Keratinocyte (primary cell): Measurements from ENCODE around the gene CDON. TPM values are rescaled to one million over a fixed set of nuclear protein-coding genes. Genes with fewer than 3 reads are reported as not detected.

ENCODE experiments used
- DNase-seq: peaks from one replicate; pipeline ENCODE4 v3.0.0-alpha.2; 2011; ENCODE audit warnings: low read depth, missing footprints, low spot score
- FAIRE-seq: peaks from 2 replicates; lab custom pipeline; 2011; peaks lifted over from hg19 to GRCh38; lab: Jason Lieb, UNC
- H2AFZ ChIP-seq: 2 replicates; pipeline ENCODE4 v1.6.0; 2012; ENCODE audit warnings: low read length, control low read depth, inconsistent platforms; ENCODE audit not compliant: control insufficient read depth
- H3K27ac ChIP-seq: 2 replicates; pipeline ENCODE4 v1.5.1; 2011; ENCODE audit warnings: low read length; ENCODE audit not compliant: control insufficient read depth, insufficient read depth
- H3K27me3 ChIP-seq: 3 replicates; pipeline ENCODE4 v1.6.0; 2011; ENCODE audit warnings: low read length; ENCODE audit not compliant: control insufficient read depth, insufficient read depth; ENCODE audit errors: extremely low read depth
- H3K36me3 ChIP-seq, 2 experiments: 2 replicates in 1 of 2; 3 replicates in 1 of 2; pipeline ENCODE4 v1.5.1; 2011; ENCODE audit warnings: low read length in 2 of 2, mild to moderate bottlenecking in 1 of 2; ENCODE audit not compliant: control insufficient read depth in 2 of 2, insufficient read depth in 2 of 2; ENCODE audit errors: extremely low read depth in 1 of 2
- H3K4me1 ChIP-seq: 3 replicates; pipeline ENCODE4 v1.5.1; 2011; ENCODE audit warnings: low read length; ENCODE audit not compliant: control insufficient read depth, insufficient read depth; ENCODE audit errors: extremely low read depth
- H3K4me2 ChIP-seq: 3 replicates; pipeline ENCODE4 v1.6.0; 2011; ENCODE audit warnings: low read depth, low read length; ENCODE audit not compliant: control insufficient read depth, insufficient read depth; ENCODE audit errors: extremely low read depth
- H3K4me3 ChIP-seq, 3 experiments: fragments of 200-600 bp in 1 of 3; sonication (generic) in 1 of 3; 2 replicates in 2 of 3; 3 replicates in 1 of 3; pipeline ENCODE4 v1.5.1; 2011 to 2016; ENCODE audit warnings: low read length in 3 of 3, mild to moderate bottlenecking in 3 of 3, control low read depth in 2 of 3, inconsistent platforms in 1 of 3, low read depth in 1 of 3, mixed read lengths in 1 of 3, mixed run types in 1 of 3, moderate library complexity in 1 of 3; ENCODE audit not compliant: control insufficient read depth in 2 of 3, insufficient read depth in 2 of 3; ENCODE audit errors: extremely low read depth in 1 of 3
- H3K79me2 ChIP-seq: 2 replicates; pipeline ENCODE4 v1.6.0; 2012; ENCODE audit warnings: low read length; ENCODE audit not compliant: control insufficient read depth, insufficient read depth
- H3K9ac ChIP-seq: 3 replicates; pipeline ENCODE4 v1.6.0; 2011; ENCODE audit warnings: low read length; ENCODE audit not compliant: control insufficient read depth, insufficient read depth; ENCODE audit errors: extremely low read depth
- H3K9me1 ChIP-seq: 3 replicates; pipeline ENCODE4 v1.6.0; 2011; ENCODE audit warnings: low read length; ENCODE audit not compliant: control insufficient read depth, insufficient read depth; ENCODE audit errors: extremely low read depth
- H3K9me3 ChIP-seq: 2 replicates; pipeline ENCODE4 v1.5.1; 2012; ENCODE audit warnings: low read depth, low read length; ENCODE audit not compliant: control insufficient read depth
- H4K20me1 ChIP-seq: 3 replicates; pipeline ENCODE4 v1.6.0; 2011; ENCODE audit warnings: low read length; ENCODE audit not compliant: control insufficient read depth, insufficient read depth; ENCODE audit errors: extremely low read depth
- CTCF ChIP-seq, 3 experiments: IDR thresholded peaks in 1 of 3; conservative IDR thresholded peaks in 1 of 3; optimal IDR thresholded peaks in 1 of 3; 2 replicates in 2 of 3; 3 replicates in 1 of 3; pipeline versions ENCODE3 to v1.5.1; 2011; ENCODE audit warnings: low read length in 3 of 3, mild to moderate bottlenecking in 3 of 3, moderate library complexity in 2 of 3, control low read depth in 1 of 3, inconsistent platforms in 1 of 3; ENCODE audit not compliant: insufficient read depth in 2 of 3; ENCODE audit errors: extremely low read depth in 1 of 3
- EZH2 ChIP-seq: IDR thresholded peaks from one replicate; pipeline ENCODE4 v1.6.1; 2012; ENCODE audit warnings: inconsistent platforms, mild to moderate bottlenecking, low read length, moderate library complexity
- dilution Hi-C: fragments of 300-500 bp; cut with MboI; formaldehyde crosslinking; loops from one replicate; pipeline ENCODE4 v1.7.0; 2020; ENCODE audit warnings: low sequenced_read_pairs; ENCODE audit not compliant: extremely low pct_ligation_motif_present
- polyA plus RNA-seq, 5 experiments: library from polyadenylated mRNA; depleted of rRNA in 3 of 5; stranded (reverse) in 3 of 5; stranded (forward) in 1 of 5; unstranded in 1 of 5; fragments of >200 nt; gene quantifications; 1 replicate in 1 of 5; 2 replicates in 3 of 5; 3 replicates in 1 of 5; pipeline versions ENCODE4 v1.2.1 to v1.2.3, GENCODE V29; 2011 to 2012; ENCODE audit warnings: missing spikeins in 2 of 5, low read depth in 1 of 5, low replicate concordance in 1 of 5

CDON gene
- polyA plus RNA-seq, 1 donor (not counting 4 experiments of a cell fraction or from before 2014, with no cell fraction given), result 1.0 TPM

GRCh38 chr11:126002181-126002580, 60.5 kb downstream of the CDON start:
- dilution Hi-C loops, result no loop called here
- no peak for DNase-seq
- Histone ChIP-seq H3K4me1 (no peaks in the 10 kb centered on the region), H3K4me2 (no peak overlapping the region), H4K20me1 (no peaks in the 10 kb centered on the region), H3K27ac (no peak overlapping the region), H3K9me3 (no peaks in the 10 kb centered on the region), H3K9ac (no peak overlapping the region), H3K4me3 (no peak overlapping the region), H2AFZ (no peak overlapping the region), H3K9me1 (no peaks in the 10 kb centered on the region), H3K27me3 (no peaks in the 10 kb centered on the region), H3K36me3 (no peaks in the 10 kb centered on the region), H3K79me2 (no peaks in the 10 kb centered on the region)
- no peak for TF ChIP-seq CTCF (optimal IDR thresholded peaks at IDR 0.05 in 1 of 3, IDR thresholded peaks at IDR 0.05 in 1 of 3, conservative IDR thresholded peaks at IDR 0.05 in 1 of 3; ENCODE audit: extremely low read depth in 1 of 3, insufficient read depth in 2 of 3, low read length in 3 of 3)
- no peak for TF ChIP-seq EZH2
- FAIRE-seq, result no peak

GRCh38 chr11:125999234-125999880, 63.3 kb downstream of the CDON start:
- FAIRE-seq (no peak), DNase-seq (no peak)
- H3K36me3 ChIP-seq, result no peaks in the 10 kb centered on the region
- H3K9ac ChIP-seq, result no peak overlapping the region
- H3K9me1 ChIP-seq, result no peaks in the 10 kb centered on the region
- no peaks in the 10 kb centered on the region for H3K27me3 ChIP-seq
- no peaks in the 10 kb centered on the region for H3K4me1 ChIP-seq
- dilution Hi-C loops, result no loop called here
- H2AFZ ChIP-seq, result no peak overlapping the region
- H3K4me3 ChIP-seq, result no peak overlapping the region
- H3K4me2 ChIP-seq, result no peak overlapping the region
- TF ChIP-seq CTCF (optimal IDR thresholded peaks at IDR 0.05 in 1 of 3, IDR thresholded peaks at IDR 0.05 in 1 of 3, conservative IDR thresholded peaks at IDR 0.05 in 1 of 3; ENCODE audit: extremely low read depth in 1 of 3, insufficient read depth in 2 of 3, low read length in 3 of 3), result no peak
- no peak for TF ChIP-seq EZH2
- H3K79me2 ChIP-seq, result no peaks in the 10 kb centered on the region
- H4K20me1 ChIP-seq, result no peaks in the 10 kb centered on the region
- H3K27ac ChIP-seq, result no peak overlapping the region
- H3K9me3 ChIP-seq, result no peaks in the 10 kb centered on the region
